Measurements from ENCODE around the gene RRP7A.

DNA sequence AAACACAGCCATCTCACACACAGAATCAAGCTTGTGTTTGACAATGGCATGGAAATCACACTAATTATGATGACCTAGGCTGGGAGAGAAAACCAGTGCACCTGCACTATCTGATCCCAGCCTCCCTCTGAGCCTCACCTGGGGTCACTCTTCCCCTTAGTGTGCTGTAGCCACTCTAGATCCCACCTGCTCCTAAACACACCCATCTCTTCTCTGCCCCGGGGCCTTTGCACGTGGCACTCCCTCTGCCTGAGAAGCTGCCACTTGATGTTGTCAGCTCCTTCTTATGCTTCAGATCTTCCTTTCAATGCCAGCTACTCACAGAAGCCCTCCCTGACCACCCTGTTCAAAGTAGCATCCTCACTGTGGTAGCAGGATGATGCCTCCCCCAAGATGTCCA lies 44.5 kb downstream of the RRP7A start:
- TF ChIP-seq, protein P1, sequence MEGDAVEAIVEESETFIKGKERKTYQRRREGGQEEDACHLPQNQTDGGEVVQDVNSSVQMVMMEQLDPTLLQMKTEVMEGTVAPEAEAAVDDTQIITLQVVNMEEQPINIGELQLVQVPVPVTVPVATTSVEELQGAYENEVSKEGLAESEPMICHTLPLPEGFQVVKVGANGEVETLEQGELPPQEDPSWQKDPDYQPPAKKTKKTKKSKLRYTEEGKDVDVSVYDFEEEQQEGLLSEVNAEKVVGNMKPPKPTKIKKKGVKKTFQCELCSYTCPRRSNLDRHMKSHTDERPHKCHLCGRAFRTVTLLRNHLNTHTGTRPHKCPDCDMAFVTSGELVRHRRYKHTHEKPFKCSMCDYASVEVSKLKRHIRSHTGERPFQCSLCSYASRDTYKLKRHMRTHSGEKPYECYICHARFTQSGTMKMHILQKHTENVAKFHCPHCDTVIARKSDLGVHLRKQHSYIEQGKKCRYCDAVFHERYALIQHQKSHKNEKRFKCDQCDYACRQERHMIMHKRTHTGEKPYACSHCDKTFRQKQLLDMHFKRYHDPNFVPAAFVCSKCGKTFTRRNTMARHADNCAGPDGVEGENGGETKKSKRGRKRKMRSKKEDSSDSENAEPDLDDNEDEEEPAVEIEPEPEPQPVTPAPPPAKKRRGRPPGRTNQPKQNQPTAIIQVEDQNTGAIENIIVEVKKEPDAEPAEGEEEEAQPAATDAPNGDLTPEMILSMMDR (IDR thresholded peaks at IDR 0.05): no peak
- TF ChIP-seq POLR2A (IDR thresholded peaks at IDR 0.05): no peak
